OCI-LY1 (cell line): ENCODE results near the gene DDX53.

ENCODE experiments used
- H2AFZ ChIP-seq: fragments of 200-600 bp; sonication (generic), shearing (Covaris generic); 2 replicates; pipeline ENCODE4 v1.6.0; 2014; ENCODE audit warnings: antibody characterized with exemption, mild to moderate bottlenecking, low read length
- H3F3A ChIP-seq: fragments of 200-600 bp; sonication (generic), shearing (Covaris generic); 2 replicates; pipeline ENCODE4 v1.6.0; 2014; ENCODE audit warnings: mild to moderate bottlenecking, antibody characterized with exemption, low read length, moderate library complexity; ENCODE audit not compliant: insufficient read depth
- H3K27ac ChIP-seq: fragments of 200-600 bp; sonication (generic); 2 replicates; pipeline ENCODE4 v1.5.1; 2014; ENCODE audit warnings: low read length, mixed run types, mild to moderate bottlenecking, low read depth; ENCODE audit not compliant: poor library complexity, severe bottlenecking
- H3K27me3 ChIP-seq: fragments of 200-600 bp; sonication (generic); 2 replicates; pipeline ENCODE4 v1.6.0; 2014; ENCODE audit warnings: antibody characterized with exemption, mild to moderate bottlenecking, low read length, moderate library complexity; ENCODE audit not compliant: insufficient read depth
- H3K36me3 ChIP-seq: fragments of 200-600 bp; sonication (generic); 2 replicates; pipeline ENCODE4 v1.6.1; 2014; ENCODE audit warnings: mild to moderate bottlenecking, antibody characterized with exemption, low read length, moderate library complexity, mixed read lengths; ENCODE audit not compliant: insufficient read depth
- H3K4me1 ChIP-seq: fragments of 200-600 bp; sonication (generic); 2 replicates; pipeline ENCODE4 v1.5.1; 2014; ENCODE audit warnings: mild to moderate bottlenecking, low read length, moderate library complexity; ENCODE audit not compliant: insufficient read depth, severe bottlenecking
- H3K4me2 ChIP-seq: fragments of 200-600 bp; sonication (generic), shearing (Covaris generic); 2 replicates; pipeline ENCODE4 v1.6.1; 2014; ENCODE audit warnings: low read length
- H3K4me3 ChIP-seq: fragments of 200-600 bp; sonication (generic); 2 replicates; pipeline ENCODE4 v1.5.1; 2014; ENCODE audit warnings: low read length, low read depth, mild to moderate bottlenecking, mixed read lengths; ENCODE audit not compliant: poor library complexity, severe bottlenecking
- H3K79me2 ChIP-seq: fragments of 200-600 bp; shearing (Covaris generic); 2 replicates; pipeline ENCODE4 v1.6.1; 2016; ENCODE audit warnings: mixed run types, low read length, mixed read lengths; ENCODE audit not compliant: insufficient read depth
- H3K9ac ChIP-seq: fragments of 200-600 bp; sonication (generic), shearing (Covaris generic); 2 replicates; pipeline ENCODE4 v1.6.1; 2014; ENCODE audit warnings: mild to moderate bottlenecking, low read length, mixed read lengths
- H3K9me2 ChIP-seq: fragments of 200-600 bp; sonication (generic), shearing (Covaris generic); 2 replicates; pipeline ENCODE4 v1.6.1; 2014; ENCODE audit warnings: low read depth, mild to moderate bottlenecking, low read length, mixed read lengths
- H3K9me3 ChIP-seq: fragments of 200-600 bp; shearing (Covaris generic); 2 replicates; pipeline ENCODE4 v1.6.1; 2014; ENCODE audit warnings: low read length, mixed read lengths
- H4K20me1 ChIP-seq: fragments of 200-600 bp; sonication (generic), shearing (Covaris generic); 2 replicates; pipeline ENCODE4 v1.6.0; 2016; ENCODE audit warnings: mild to moderate bottlenecking, low read length; ENCODE audit not compliant: insufficient read depth
- CTCF ChIP-seq: fragments of 200-600 bp; sonication (generic), shearing (Covaris generic); IDR thresholded peaks from 2 replicates; pipeline ENCODE4 v1.5.1; 2017; ENCODE audit warnings: mild to moderate bottlenecking, antibody characterized with exemption, low read length, moderate library complexity, mixed read lengths
- EZH2 ChIP-seq: fragments of 200-600 bp; sonication (generic), shearing (Covaris generic); IDR thresholded peaks from 2 replicates; pipeline ENCODE4 v1.8.0; 2017; ENCODE audit warnings: borderline replicate concordance, mixed run types, mild to moderate bottlenecking, antibody characterized with exemption, low read length, moderate library complexity, mixed read lengths

The DDX53 gene

DNA sequence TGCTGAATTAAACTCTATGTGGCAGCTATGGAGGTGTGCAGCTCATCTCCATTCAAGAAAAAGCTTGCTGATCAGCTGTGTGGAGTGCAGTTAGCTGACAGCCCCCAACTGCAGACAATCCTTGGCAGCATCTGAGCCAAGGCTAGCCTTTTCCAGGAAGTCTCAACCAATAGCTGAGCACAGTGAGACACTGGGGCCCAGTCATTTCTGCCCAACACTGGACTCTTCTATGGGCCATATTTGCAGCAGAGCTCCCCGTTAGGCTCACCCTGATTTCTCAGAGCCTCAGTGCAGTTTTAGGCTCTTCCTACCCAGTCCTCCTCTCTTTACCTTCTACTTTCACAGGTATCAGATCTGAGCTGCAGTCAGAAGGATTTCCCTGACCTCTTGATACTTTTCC is 12.9 kb downstream of the DDX53 start:
- Histone ChIP-seq H3K4me3 (no peak overlapping the region), H2AFZ (no peak overlapping the region), H3K9me2 (no peaks in the 10 kb centered on the region), H3K9me3 (no peaks in the 10 kb centered on the region), H3K4me1 (no peaks in the 10 kb centered on the region), H3K9ac (no peak overlapping the region), H3K36me3 (no peaks in the 10 kb centered on the region), H3K4me2 (no peak overlapping the region), H3K27ac (no peak overlapping the region), H4K20me1 (no peaks in the 10 kb centered on the region), H3F3A (no peaks in the 10 kb centered on the region), H3K27me3 (no peaks in the 10 kb centered on the region), H3K79me2 (no peaks in the 10 kb centered on the region)
- TF ChIP-seq CTCF, result no peak
- TF ChIP-seq EZH2, result no peak

DNA sequence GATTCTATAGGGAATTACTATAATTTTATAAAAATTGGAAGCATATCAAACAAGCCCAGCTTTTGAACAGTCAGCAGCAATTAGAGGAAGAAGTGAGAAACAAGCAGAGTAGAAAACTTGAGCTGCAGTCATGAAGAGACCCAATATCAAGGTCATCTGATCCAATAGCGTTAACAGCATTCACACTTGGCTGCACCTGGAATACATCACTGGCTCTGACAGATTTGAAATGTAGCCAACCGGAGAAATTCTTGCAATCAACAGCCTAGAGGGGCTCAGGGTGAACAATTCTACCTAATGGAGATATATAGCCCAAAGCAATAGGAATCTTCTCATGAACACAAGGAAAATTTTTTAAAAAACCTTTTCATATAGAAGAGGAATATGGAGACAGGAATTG is 13.6 kb downstream of the DDX53 start:
- Histone ChIP-seq H3K79me2 (no peaks in the 10 kb centered on the region), H3K4me1 (no peaks in the 10 kb centered on the region), H3K36me3 (no peaks in the 10 kb centered on the region), H3K9ac (no peak overlapping the region), H3K4me2 (no peak overlapping the region), H3K4me3 (no peak overlapping the region), H2AFZ (no peak overlapping the region), H3K9me2 (no peaks in the 10 kb centered on the region), H3K27me3 (no peaks in the 10 kb centered on the region), H3F3A (no peaks in the 10 kb centered on the region), H3K9me3 (no peaks in the 10 kb centered on the region), H3K27ac (no peak overlapping the region), H4K20me1 (no peaks in the 10 kb centered on the region)
- no peak for TF ChIP-seq CTCF
- no peak for TF ChIP-seq EZH2

- no peak overlapping the region for H3K9ac ChIP-seq
- H3K9me2 ChIP-seq, result no peaks in the 10 kb centered on the region
- no peaks in the 10 kb centered on the region for H4K20me1 ChIP-seq
- H3K27ac ChIP-seq, result no peak overlapping the region
- H3K9me3 ChIP-seq, result no peaks in the 10 kb centered on the region
- no peaks in the 10 kb centered on the region for H3F3A ChIP-seq
- no peaks in the 10 kb centered on the region for H3K4me1 ChIP-seq
- TF ChIP-seq CTCF, result no peak
- no peak for TF ChIP-seq EZH2
- no peak overlapping the region for H2AFZ ChIP-seq
- no peak overlapping the region for H3K4me2 ChIP-seq
- no peaks in the 10 kb centered on the region for H3K27me3 ChIP-seq
- no peak overlapping the region for H3K4me3 ChIP-seq
- H3K36me3 ChIP-seq, result no peaks in the 10 kb centered on the region
- no peaks in the 10 kb centered on the region for H3K79me2 ChIP-seq
These were observed 31.8 kb downstream of the DDX53 start for GRCh38 chrX:23031600-23031999.
